DOHH2 (cell line): ENCODE measurements around the gene USF2.

ENCODE experiments used
- CTCF ChIP-seq: fragments of 200-600 bp; sonication (generic); IDR thresholded peaks from one replicate; pipeline ENCODE4 v1.5.1; 2014; ENCODE audit warnings: antibody characterized with exemption, mild to moderate bottlenecking, low read depth, low read length; ENCODE audit not compliant: poor library complexity, severe bottlenecking
- EZH2phosphoT487 ChIP-seq: fragments of 200-600 bp; sonication (generic); IDR thresholded peaks from 2 replicates; pipeline ENCODE4 v1.6.1; 2017; ENCODE audit warnings: borderline replicate concordance, mild to moderate bottlenecking, antibody characterized with exemption, low read length, moderate library complexity, mixed read lengths

- TF ChIP-seq CTCF (no peak), EZH2phosphoT487 (no peak)
These were observed 23.2 kb downstream of the USF2 start, which contains the start of gene MAG for GRCh38 chr19:35291916-35292315.
